HG02970 (cell line): ENCODE data around the gene RILPL2.
"Not testable (repeated sequence)": the region's sequence is repeated elsewhere in the genome, so short reads cannot be mapped to it uniquely, and the experiment has no call there.

Source experiments
- ATAC-seq: cut with Tn5 transposase; IDR thresholded peaks from one replicate; pipeline ENCODE4 v1.9.1; 2021; ENCODE audit warnings: mild to moderate bottlenecking, moderate library complexity, moderate number of reproducible peaks; ENCODE audit not compliant: unreplicated experiment, low FRiP score

RILPL2 gene

DNA sequence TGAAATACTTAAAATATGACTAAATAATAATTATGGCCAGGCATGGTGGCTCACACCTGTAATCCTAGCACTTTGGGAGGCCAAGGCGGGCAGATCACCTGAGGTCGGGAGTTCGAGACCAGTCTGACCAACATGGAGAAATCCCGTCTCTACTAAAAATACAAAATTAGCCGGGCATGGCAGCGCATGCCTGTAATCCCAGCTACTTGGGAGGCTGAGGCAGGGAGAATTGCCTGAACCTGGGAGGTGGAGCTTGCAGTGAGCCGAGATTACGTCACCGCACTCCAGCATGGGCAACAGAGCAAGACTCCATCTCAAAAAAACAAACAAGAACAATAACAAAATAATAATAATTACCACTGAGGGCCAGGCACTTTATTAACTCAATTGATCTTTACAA lies 50.9 kb downstream of the RILPL2 start:
- not testable (repeated sequence) for ATAC-seq

GRCh38 chr12:123384994-123385376 lies 51.5 kb downstream of the RILPL2 start:
- ATAC-seq, result no peak

GRCh38 chr12:123384318-123384993 lies 52.0 kb downstream of the RILPL2 start:
- ATAC-seq, result no peak

DNA sequence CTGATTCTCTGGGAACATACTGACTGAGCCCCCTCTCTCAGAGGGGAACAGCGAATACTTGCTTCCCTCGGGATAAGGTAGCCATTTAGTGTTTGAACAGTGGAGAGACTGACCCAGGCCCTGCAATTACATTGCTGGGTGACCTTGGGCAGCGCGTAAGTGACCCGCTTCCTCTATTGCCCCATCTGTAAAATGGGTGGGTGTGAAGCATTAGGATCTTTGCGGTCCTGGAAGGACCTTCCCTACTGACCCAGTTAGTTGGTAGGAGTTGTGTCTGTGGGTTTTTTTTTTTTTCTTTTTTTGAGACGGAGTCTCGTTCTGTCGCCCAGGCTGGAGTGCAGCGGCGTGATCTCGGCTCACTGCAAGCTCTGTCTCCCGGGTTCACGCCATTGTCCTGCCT lies 53.8 kb downstream of the RILPL2 start:
- no peak for ATAC-seq

DNA sequence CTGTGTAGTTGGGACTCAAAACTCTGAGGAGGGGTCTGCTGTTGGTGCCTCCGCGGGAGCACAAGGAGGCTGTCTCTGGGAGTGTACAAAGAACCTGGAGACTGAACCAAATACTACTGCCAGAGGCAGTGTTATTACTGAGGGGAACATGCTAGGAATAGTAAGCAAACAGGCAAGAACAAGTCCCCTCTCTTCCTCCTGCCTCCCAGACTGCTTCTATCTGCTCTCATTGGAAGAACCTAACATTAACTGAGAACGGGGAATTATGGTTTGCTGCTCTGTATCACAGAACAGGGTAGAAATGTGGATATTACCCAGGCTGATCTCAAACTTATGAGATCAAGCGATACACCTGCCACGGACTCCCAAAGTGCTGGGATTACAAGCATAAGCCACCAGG lies 57.1 kb downstream of the RILPL2 start:
- ATAC-seq, result no peak

DNA sequence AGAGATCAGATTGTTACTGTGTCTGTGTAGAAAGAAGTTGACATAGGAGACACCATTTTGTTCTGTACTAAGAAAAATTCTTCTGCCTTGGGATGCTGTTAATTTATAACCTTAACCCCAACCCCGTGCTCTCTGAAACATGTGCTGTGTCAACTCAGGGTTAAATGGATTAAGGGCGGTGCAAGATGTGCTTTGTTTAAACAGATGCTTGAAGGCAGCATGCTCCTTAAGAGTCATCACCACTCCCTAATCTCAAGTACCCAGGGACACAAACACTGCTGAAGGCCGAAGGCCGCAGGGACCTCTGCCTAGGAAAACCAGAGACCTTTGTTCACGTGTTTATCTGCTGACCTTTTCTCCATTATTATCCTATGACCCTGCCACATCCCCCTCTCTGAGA lies 64.1 kb downstream of the RILPL2 start:
- ATAC-seq, result not testable (repeated sequence)

DNA sequence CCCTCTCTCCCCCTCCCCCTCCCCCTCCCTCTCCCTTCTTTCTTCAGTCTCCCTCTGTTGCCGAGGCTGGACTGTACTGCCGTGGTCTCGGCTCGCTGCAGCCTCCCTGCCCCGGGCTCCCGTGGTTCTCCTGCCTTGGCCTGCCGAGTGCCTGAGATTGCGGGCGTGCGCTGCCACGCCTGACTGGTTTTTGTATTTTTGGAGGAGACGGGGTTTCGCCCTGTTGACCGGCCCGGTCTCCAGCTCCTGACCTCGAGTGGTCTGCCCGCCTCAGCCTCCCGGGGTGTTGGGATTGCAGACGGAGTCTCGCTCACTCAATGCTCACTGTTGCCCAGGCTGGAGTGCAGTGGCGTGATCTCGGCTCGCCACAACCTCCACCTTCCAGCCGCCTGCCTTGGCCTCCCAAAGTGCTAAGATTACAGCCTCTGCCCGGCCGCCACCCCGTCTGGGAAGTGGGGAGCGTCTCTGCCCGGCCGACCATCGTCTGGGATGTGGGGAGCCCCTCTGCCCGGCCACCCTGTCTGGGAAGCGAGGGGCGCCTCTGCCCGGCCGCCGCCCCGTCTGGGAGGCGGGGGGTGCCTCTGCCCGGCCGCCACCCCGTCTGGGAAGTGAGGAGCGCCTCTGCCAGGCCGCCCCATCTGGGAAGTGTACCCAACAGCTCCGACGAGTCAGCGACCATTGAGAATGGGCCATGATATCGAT lies 64.7 kb downstream of the RILPL2 start:
- not testable (repeated sequence) for ATAC-seq

DNA sequence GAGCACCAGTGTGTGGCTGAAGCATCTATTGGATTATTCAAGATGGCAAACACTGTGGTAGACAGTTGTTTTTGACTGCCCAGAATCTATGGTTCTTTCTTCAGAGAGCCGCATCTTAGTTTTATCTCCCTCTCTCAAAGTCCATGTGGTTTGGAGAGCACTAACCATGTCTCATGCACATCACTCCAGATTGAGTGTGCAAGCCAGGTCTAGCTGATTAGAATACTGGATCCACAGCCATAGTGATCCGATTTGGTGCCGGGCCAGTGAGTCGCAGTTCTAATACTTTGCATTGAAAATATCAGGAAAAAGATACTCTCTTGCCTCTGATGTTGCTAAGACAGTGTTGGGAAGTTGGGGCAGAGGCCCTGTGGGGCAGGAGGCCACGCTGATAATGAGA lies 67.3 kb downstream of the RILPL2 start:
- ATAC-seq, result no peak

DNA sequence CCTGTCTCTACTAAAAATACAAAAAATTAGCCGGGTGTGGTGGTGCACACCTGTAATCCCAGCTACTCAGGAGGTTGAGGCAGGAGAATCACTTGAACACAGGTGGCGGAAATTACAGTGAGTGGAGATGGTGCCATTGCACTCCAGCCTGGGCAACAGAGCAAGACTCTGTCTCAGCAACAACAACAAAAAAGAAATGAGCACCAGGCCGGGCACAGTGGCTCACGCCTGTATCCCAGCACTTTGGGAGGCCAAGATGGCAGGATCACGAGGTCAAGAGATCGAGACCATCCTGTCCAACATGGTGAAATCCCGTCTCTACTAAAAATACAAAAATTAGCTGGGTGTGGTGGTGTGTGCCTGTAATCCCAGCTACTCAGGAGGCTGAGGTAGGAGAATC lies 68.1 kb downstream of the RILPL2 start:
- ATAC-seq, result not testable (repeated sequence)

GRCh38 chr12:123367511-123367910 lies 69.0 kb downstream of the RILPL2 start:
- ATAC-seq, result no peak
